HepG2 (cell line): ENCODE results near the gene COL6A6.

Experiments
- CCAR2 ChIP-seq: fragments of 200-400 bp; formaldehyde crosslinking; optimal IDR thresholded peaks from 2 replicates; pipeline ENCODE3; 2018; ENCODE audit warnings: low read depth, mild to moderate bottlenecking, low read length, moderate library complexity
- CREB1 ChIP-seq, 2 experiments: fragments of 450-650 bp in 1 of 2; IDR thresholded peaks; 2 replicates each; pipeline ENCODE4 v1.6.1; 2016 to 2017; ENCODE audit warnings: control low read depth in 1 of 2, mild to moderate bottlenecking in 1 of 2, missing compliant biosample characterization in 1 of 2, missing genetic modification characterization in 1 of 2
- MAX ChIP-seq: IDR thresholded peaks from 2 replicates; pipeline ENCODE4 v1.6.1; 2012; ENCODE audit warnings: inconsistent platforms
- MAZ ChIP-seq, 2 experiments: sonication (generic) in 1 of 2; formaldehyde crosslinking in 1 of 2; IDR thresholded peaks; 2 replicates each; pipeline versions ENCODE4 v1.5.0 to v1.6.1; 2012 to 2020; ENCODE audit warnings: low read depth in 2 of 2, mild to moderate bottlenecking in 2 of 2, borderline replicate concordance in 1 of 2, improper control_type of control experiment in 1 of 2, low read length in 1 of 2, missing genetic modification reagents in 1 of 2, moderate library complexity in 1 of 2
- MED13 ChIP-seq: sonication (generic); formaldehyde crosslinking; IDR thresholded peaks from 2 replicates; pipeline ENCODE4 v1.5.0; 2020; ENCODE audit warnings: missing genetic modification reagents
- MYC ChIP-seq: sonication (generic); formaldehyde crosslinking; IDR thresholded peaks from 2 replicates; pipeline ENCODE4 v1.9.0; 2021; ENCODE audit warnings: missing genetic modification reagents, borderline replicate concordance
- MZF1 ChIP-seq: sonication (generic); formaldehyde crosslinking; IDR thresholded peaks from 2 replicates; pipeline ENCODE4 v1.8.1; 2023; ENCODE audit warnings: mild to moderate bottlenecking, missing genetic modification reagents, borderline replicate concordance
- NFYB ChIP-seq: sonication (generic); formaldehyde crosslinking; IDR thresholded peaks from 2 replicates; pipeline ENCODE4 v1.4.0; 2020; ENCODE audit warnings: missing genetic modification reagents
- YEATS4 ChIP-seq: sonication (generic); formaldehyde crosslinking; IDR thresholded peaks from 2 replicates; pipeline ENCODE4 v1.4.0; 2020; ENCODE audit warnings: missing genetic modification reagents, borderline replicate concordance
- ZNF143 ChIP-seq: sonication (generic); formaldehyde crosslinking; IDR thresholded peaks from 2 replicates; pipeline ENCODE4 v1.4.0; 2020; ENCODE audit warnings: missing genetic modification reagents
- ZNF766 ChIP-seq: sonication (generic); formaldehyde crosslinking; IDR thresholded peaks from 2 replicates; pipeline ENCODE4 v1.5.0; 2020; ENCODE audit warnings: missing genetic modification reagents, borderline replicate concordance
- ZNF891 ChIP-seq: sonication (generic); formaldehyde crosslinking; IDR thresholded peaks from 2 replicates; pipeline ENCODE4 v1.5.0; 2020; ENCODE audit warnings: mild to moderate bottlenecking, missing genetic modification reagents

DNA sequence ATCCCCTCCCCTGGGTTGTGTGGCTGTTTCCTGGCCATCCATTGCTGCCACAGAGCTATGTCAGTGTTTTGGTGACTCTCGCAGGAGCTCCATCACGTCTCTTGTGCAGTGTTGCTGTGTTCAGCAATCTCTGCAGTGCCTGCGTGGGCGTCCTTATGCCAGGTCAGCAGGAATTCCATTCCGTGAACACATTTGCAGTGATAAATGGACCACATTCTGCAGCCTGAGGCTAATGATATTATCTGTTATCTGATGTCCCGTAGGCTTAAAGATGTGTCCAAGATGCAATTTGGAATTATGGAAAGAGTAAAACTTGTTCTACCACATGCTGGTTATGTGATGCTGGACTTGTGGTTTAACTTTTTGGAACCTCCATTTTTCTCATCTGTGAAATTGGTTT is 25.5 kb upstream of the COL6A6 start:
- no peak for TF ChIP-seq MZF1
- TF ChIP-seq ZNF766 (CRISPR knock-in tag): no peak
- no peak for TF ChIP-seq MED13 (CRISPR knock-in tag)
- TF ChIP-seq ZNF143 (CRISPR knock-in tag): no peak
- TF ChIP-seq MAZ (IDR thresholded peaks at IDR 0.05; ENCODE audit: borderline replicate concordance, low read depth, low read length): no peak
- no peak for TF ChIP-seq MAZ (CRISPR knock-in tag; IDR thresholded peaks at IDR 0.05; ENCODE audit: low read depth)
- TF ChIP-seq ZNF891: no peak
- TF ChIP-seq CCAR2: no peak
- no peak for TF ChIP-seq NFYB
- TF ChIP-seq CREB1 (IDR thresholded peaks at IDR 0.05): no peak
- TF ChIP-seq CREB1 (CRISPR knock-in tag; IDR thresholded peaks at IDR 0.05): no peak
- no peak for TF ChIP-seq MYC
- no peak for TF ChIP-seq YEATS4 (CRISPR knock-in tag)
- TF ChIP-seq MAX: no peak
